Heart left ventricle (tissue), 13 donors: Measurements from ENCODE around the gene ZDHHC18.

Experiments used
- POLR2A ChIP-seq, 2 donors: fragments of 450-650 bp; IDR thresholded peaks; one replicate each; pipeline ENCODE4 v1.6.1; 2017; ENCODE audit warnings: antibody characterized with exemption in 2 of 2, mild to moderate bottlenecking in 2 of 2, moderate library complexity in 2 of 2
- TF ChIP-seq, protein P1 (sequence below), 12 donors: fragments of 200-600 bp; sonication (generic) in 4 of 12; IDR thresholded peaks; one replicate each; pipeline versions ENCODE4 v1.5.0 to v1.8.0; 2018 to 2022; ENCODE audit warnings: antibody characterized with exemption in 12 of 12, mild to moderate bottlenecking in 5 of 12
- donor health status: ischemic (EF 13 %, LVEDD 7.1; RV severe dilation, severe dysfunction).
- donor health status: DM: no; HTN: yes; CAD: no.
- donor health status: DM: no; HTN: no; CAD: no.
- donor health status: ischemic (EF 25% LVEDD 6.9; RV normal size, moderate dysfunction).
- donor health status: ischemic (EF 25% LVEDD 5.7; RV mildly dilated, moderate dysfunction).
- donor health status: ischemic (EF 35%, LVEDD 5.7; RV mildly dilated, moderate dysfunction).
- donor health status: nonischemic (EF 11% LVEDD 7.7; RV severe dilation, severe dysfunction).
- donor health status: DM: yes; HTN: yes; CAD: no.
- donor health status: PGD.
- donor health status: ischemic (EF 29% LVEDD 5.4; RV normal size, mild dysfunction).
- donor health status: nonischemic (EF 23%, LVEDD 6.1; RV moderate dilation, normal function).

GRCh38 chr1:26857473-26858060 lies 31.1 kb downstream of the ZDHHC18 start:
- TF ChIP-seq, protein P1, sequence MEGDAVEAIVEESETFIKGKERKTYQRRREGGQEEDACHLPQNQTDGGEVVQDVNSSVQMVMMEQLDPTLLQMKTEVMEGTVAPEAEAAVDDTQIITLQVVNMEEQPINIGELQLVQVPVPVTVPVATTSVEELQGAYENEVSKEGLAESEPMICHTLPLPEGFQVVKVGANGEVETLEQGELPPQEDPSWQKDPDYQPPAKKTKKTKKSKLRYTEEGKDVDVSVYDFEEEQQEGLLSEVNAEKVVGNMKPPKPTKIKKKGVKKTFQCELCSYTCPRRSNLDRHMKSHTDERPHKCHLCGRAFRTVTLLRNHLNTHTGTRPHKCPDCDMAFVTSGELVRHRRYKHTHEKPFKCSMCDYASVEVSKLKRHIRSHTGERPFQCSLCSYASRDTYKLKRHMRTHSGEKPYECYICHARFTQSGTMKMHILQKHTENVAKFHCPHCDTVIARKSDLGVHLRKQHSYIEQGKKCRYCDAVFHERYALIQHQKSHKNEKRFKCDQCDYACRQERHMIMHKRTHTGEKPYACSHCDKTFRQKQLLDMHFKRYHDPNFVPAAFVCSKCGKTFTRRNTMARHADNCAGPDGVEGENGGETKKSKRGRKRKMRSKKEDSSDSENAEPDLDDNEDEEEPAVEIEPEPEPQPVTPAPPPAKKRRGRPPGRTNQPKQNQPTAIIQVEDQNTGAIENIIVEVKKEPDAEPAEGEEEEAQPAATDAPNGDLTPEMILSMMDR (IDR thresholded peaks at IDR 0.05) = no peak
- TF ChIP-seq POLR2A (IDR thresholded peaks at IDR 0.05) = no peak
